Spleen (tissue), 7 donors: Measurements from ENCODE around the gene KMO.

ENCODE experiments used
- POLR2A ChIP-seq, 3 donors: fragments of 450-650 bp; IDR thresholded peaks; one replicate each; pipeline ENCODE4 v1.5.1; 2017; ENCODE audit warnings: antibody characterized with exemption in 3 of 3, mild to moderate bottlenecking in 1 of 3
- TF ChIP-seq, protein P1 (sequence below), 11 experiments: fragments of 200-600 bp in 7 of 11; fragments of 450-650 bp in 4 of 11; sonication (generic) in 4 of 11; IDR thresholded peaks in 8 of 11; conservative IDR thresholded peaks in 3 of 11; 1 replicate in 7 of 11; 2 replicates in 4 of 11; pipeline versions ENCODE4 v1.4.0 to v1.8.0; 2016 to 2021; ENCODE audit warnings: antibody characterized with exemption in 11 of 11, inconsistent platforms in 4 of 11, mild to moderate bottlenecking in 1 of 11
- donor health status: DM: no; HTN: no; CAD: no; lungs with moderate emphysema.
- donor health status: DM: no; HTN: no; CAD: no.
- donor health status: DM: no; HTN: no; CAD: no.

DNA sequence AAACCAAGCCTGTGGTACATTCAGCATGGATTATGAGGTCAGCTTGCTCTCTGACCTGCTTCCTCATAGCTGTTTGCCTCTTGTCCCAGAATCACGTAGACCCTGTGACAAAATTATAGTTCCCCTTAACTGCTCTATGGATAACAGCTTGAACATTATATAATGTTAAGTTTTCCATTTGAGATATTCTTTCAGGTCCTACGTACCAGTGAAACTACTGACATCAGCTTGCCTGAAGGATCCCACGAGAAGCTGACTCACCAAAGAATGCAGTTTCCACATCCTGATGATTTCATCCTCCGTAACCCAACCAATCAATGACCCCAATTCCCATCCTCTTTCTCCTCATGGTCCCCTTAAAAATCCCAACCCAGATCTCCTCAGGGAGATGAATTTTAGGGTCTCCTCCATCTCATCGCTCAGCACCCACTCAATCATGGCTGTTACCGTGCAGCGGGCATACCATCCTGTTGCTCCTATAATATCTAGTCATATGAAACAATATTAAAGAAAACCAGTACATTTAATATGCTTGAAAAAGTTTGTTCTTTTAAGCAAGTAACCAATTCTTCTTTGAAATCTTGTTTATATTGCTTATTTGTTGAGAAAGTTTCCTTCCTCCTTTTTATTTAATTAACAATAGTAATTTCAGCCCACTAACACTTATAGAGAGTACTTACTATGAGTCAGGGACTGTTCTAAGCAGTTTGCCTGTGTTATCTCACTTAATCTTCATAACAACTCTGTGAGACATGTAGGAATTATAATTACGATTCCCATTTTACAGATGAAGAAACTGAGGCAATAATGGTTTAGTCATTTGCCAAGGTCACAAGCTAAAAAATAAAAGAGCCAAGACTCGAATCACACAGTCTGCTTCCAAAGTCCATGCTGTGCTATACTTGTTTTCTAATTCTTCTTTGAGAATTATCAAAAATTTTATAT, 80.6 kb downstream of the KMO start:
- no peak for TF ChIP-seq POLR2A (IDR thresholded peaks at IDR 0.05)
- TF ChIP-seq, protein P1, sequence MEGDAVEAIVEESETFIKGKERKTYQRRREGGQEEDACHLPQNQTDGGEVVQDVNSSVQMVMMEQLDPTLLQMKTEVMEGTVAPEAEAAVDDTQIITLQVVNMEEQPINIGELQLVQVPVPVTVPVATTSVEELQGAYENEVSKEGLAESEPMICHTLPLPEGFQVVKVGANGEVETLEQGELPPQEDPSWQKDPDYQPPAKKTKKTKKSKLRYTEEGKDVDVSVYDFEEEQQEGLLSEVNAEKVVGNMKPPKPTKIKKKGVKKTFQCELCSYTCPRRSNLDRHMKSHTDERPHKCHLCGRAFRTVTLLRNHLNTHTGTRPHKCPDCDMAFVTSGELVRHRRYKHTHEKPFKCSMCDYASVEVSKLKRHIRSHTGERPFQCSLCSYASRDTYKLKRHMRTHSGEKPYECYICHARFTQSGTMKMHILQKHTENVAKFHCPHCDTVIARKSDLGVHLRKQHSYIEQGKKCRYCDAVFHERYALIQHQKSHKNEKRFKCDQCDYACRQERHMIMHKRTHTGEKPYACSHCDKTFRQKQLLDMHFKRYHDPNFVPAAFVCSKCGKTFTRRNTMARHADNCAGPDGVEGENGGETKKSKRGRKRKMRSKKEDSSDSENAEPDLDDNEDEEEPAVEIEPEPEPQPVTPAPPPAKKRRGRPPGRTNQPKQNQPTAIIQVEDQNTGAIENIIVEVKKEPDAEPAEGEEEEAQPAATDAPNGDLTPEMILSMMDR (IDR thresholded peaks at IDR 0.05 in 8 of 11, conservative IDR thresholded peaks at IDR 0.05 in 3 of 11): no peak
